GM19023 (cell line): ENCODE data around the gene COQ9.
"Not testable (repeated sequence)": the region's sequence is repeated elsewhere in the genome, so short reads cannot be mapped to it uniquely, and the experiment has no call there.

Source experiments
- ATAC-seq: cut with Tn5 transposase; IDR thresholded peaks from one replicate; pipeline ENCODE4 v1.9.1; 2021; ENCODE audit warnings: mild to moderate bottlenecking, moderate library complexity; ENCODE audit not compliant: unreplicated experiment

The COQ9 gene, protein sequence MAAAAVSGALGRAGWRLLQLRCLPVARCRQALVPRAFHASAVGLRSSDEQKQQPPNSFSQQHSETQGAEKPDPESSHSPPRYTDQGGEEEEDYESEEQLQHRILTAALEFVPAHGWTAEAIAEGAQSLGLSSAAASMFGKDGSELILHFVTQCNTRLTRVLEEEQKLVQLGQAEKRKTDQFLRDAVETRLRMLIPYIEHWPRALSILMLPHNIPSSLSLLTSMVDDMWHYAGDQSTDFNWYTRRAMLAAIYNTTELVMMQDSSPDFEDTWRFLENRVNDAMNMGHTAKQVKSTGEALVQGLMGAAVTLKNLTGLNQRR

DNA sequence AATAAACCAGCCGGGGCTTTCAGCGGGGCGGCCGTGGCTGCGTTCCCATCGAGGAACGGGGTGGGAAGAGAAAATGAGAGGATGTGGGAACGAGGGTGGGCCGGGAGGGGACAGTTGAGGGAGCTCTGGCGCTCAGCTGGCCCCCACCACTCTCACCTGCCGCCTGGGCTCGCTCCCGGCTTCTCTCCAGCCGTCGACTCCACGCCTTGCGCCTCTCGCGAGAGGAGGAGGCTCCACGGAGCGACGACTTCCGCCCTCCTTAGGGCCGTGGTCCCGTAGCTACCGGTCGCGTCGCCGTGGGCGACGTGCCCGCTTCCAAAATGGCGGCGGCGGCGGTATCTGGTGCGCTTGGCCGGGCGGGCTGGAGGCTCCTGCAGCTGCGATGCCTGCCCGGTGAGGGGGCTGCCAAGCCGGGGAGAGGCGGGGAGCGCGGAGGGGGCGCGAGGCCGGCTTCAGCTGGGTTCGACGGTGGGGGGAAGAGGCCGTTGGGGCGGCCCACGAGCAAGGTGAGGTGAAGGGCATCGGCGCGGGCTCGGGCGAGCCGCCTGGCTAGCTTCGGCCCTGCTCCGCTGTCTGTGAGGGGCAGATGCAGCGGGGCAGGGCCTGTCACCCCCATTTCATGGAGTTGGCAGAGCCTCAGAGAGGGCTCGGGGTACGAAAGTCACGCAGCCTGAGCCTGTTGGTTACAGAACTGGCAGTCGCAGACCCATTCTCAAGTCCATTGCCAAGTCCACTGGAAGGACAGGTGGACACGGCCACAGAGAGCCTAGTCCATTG lies at the start of gene COQ9, which contains the start of gene CIAPIN1:
Gene COQ9 (plus strand): TSS at position 294 of the 777 bp plus-strand sequence. CDS start 27 bp downstream, at position 321.
Gene CIAPIN1 (minus strand): TSS at position 200 of the 777 bp plus-strand sequence. CDS start 6,457 bp downstream, outside the sequence.
- ATAC-seq, result peak; percentile 99

DNA sequence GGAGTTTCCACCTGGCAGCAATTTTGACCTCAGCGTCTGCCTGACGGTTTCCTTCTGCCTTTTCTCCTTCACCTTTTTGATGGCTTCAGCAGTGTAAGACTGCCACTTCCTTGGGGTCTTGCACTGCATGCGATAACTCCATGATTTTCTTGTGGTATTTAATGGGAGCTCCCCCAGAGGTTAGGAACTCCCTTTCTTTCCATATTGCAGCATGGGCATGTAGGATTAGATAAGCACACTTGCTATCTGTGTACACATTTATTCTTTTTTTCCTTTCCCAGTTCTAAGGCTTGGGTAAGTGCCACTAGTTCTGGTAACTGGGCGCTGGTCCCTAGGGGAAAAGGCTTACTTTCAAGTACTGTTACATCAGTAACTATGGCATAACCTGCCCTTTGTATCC lies 49.8 kb upstream of the COQ9 start:
- ATAC-seq, result not testable (repeated sequence)

DNA sequence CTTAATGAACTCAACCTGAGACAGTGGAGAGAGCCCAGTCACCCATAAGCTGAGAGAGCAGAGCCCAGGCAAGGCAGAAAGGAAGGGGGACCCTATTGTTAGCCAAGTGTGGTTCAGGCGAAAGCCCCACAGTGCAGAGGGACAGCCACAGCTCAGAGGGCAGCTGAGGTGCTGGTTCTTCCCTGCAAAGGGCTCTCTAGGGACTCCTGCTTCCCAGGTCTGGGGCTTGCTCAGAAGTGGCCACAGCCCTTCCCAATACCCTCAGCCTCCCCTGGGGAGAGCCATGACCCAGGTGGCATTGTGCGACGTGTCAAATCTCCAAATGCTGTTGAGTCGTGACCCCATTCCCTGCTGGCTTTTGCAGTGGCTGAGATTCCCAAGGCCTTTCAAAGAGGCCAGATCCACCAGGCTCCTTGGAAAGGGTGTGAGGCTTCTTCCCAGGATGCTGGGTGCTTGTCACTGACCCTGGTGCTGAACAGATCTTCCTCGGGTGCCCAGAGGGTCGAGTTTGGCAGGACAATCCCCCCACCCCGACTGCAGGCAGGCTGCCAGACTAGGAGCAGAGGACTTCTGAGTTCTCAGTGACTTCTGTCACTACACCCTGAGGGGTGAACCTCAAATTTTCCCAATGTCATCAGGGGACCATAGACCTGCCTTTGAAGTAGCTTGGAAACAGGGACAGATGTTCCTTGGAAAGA lies 45.2 kb upstream of the COQ9 start:
- no peak for ATAC-seq

DNA sequence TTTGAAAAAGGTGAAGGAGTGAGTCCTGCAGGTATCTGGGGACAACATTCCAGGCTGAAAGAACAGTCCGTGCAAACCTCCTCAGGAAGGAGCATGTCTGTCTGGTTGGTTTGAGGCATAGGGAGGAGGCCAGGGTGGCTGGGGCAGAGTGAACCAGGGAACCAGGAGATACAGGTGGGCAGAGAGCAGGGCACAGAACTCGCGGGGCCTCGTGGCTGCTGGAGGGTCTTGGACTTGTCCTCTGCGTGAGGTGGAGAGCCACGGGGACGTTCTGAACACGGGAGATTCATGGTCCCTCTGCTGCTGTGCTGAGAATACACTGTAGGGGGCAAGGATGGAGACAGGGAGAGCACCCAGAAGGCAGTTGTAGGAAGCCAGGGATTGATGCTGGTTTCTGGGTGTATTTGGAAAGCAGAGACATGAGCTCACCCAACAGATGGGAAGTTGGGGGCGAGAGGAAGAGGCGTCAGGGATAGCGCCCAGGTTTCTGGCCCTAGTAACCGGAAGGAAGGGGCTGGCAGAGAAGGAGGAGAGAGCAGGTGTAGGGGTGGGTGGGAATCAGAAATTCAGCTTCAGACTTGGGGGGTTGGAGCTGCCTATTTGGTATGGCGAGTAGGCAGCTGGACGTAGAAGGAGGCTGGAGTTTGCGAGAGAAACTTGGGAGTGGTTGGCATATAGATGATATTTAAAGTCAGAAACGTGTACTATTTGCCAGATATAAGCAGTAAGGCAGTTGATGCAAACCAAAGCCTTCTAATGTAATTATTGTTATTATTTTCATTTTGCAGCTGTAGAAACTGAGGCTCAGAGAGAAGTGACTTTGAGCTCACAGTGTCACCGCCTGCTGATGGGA lies 43.1 kb upstream of the COQ9 start, which contains the start of gene CCL17:
Gene CCL17 (plus strand): TSS at position 803 of the 853 bp plus-strand sequence. CDS start 9,166 bp downstream, outside the sequence.
- no peak for ATAC-seq

DNA sequence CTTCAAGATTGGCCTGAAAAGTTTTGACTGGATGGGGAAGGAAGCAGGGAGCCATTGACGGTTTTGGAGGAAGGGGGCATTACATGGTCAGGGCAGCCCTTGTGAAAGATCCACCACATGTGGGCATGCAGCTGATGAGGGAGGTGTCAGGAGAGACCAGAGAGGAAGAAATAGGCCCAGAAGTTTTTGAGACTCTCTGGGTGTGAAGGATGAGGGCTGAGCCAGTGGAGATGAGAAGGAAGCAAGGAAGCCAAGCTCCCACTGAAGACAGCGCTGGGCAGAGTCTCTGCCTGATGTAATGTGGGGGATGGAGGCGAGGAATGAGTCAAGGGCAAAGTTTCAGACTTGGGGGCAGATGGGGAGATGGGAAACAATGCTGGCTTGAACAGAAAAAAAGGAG lies 42.2 kb upstream of the COQ9 start:
- ATAC-seq, result no peak

DNA sequence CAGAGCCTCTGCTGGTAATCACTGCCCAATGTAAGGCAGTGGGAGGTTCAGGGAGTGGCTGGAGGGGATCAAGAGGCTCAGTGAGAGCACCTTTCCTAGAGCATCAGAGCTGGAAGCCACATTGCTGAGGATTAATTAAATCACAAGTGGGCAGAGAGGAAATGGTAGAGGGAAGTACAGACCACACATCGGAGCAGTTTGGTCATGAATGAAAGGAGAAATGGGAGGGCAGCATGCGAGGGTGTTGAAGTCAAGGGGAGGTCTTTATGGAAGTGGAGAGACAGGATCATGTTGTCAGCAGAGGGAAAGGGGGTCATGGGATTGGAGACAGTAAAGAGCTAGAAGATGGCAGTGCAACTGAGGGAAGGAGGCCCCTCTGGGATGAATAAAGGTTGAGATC lies 40.4 kb upstream of the COQ9 start:
- no peak for ATAC-seq

DNA sequence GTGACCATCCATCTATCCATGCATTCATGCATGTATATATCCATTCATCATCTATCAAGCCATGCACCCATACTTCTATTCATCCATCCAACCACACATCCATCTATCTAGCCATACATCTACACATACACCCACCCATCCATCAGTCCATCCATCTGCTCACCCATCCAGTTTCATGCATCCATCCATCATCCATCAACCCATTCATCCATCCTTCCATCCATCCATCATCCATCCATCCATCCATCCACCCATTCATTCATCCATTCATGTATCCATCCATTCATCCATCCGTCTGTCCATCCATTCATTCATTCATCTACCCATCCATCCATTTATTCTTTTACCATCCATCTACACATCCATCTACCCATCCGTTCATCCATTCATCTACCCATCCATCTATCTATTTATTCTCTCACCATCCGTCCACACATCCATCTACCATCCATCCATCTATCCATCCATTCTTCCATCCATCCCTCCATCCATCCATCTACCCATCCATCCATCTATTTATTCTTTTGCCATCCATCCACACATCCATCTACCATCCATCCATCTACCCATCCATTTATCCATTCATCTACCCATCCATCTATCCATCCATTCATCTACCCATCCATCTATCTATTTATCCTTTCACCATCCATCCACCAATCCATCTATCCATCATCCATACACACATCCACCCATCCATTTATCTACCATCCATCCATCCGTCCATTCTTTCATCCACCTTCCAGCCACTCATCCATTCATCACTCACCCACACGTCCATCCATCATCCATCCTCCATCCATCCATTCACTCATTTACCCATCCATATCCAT lies 39.5 kb upstream of the COQ9 start:
- ATAC-seq, result no peak

DNA sequence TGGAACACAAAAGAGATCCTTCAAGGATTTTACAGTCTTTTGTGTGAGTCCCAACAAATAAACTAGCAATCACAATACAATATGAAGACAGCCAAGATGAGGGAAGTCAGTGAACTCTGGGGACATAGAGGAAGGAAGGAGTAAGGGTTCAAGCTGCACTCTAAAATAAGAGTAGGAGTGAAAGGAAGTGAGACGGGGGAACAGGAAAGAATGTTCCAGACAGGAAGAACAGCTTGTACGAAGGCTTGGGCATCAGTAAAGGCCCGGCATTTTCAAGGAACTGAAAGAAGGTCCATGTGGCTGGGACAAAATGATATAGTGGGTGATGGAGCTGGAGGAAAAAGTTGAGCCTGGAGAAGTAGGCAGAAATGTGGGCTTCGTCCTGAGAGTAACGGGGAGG lies 38.2 kb upstream of the COQ9 start:
- ATAC-seq, result no peak

DNA sequence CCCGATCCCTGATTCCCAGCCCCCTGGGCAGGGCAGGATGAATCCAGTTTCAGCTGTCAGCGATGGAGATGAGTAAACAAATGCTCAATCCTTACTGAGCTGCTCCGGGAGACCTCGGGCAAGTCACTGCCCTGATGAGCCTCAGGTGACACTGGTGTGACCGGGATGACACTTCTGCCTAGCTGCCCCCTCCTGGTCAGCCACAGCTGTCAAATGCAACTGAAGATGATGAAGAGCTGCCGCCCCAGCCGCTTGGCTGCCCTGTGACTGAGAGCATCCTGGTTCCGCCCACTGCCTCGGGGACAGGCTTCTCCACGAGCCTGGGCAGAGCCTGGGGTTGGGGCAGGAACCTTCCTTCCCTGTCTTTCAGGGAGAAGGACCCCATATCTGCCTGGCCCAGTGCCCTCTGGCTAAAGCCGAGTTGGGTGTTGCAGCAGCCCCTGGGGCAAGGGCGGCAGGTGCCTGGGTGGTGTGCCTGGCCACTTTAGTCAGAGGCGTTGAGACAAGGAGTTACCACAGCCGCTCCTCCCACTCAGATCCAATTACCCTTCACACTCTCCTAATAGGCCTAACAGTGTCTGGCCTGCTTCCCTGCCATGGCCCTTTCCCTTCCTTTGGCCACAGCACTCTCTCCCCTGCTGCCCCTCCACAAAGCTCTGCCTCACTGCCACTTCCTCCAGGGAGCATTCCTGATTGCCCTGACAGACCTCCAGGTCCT lies 37.2 kb upstream of the COQ9 start:
- ATAC-seq, result no peak

DNA sequence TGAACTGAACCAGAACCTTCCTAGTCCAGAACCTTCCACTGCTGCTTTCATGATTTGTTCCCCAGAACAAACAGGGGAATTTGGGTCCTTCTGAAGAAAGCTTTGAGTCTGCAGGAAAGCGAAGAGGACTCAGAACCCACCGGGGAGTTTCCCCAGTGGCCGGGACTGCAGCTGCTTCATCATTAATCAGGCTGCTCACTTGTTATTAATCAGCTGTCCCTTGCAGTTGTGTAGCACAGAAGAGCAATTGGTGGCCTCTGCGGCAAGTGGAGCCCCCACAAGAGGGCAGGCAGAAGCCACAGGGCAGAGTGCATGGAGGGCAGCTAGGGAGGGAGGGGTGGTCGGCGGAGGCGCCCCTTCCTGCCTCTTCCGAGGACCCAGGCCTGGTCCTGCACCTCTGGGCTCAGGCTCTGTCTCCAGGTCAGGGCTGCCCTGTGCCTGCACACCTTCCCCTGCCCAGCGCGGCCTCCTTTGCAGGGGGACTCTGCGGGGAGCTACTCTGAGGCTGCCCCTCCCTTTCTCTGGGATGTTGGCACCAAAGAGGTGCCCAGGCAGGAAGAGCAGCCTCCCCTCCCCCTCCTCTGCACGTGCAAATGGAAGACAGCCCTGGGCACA lies 35.8 kb upstream of the COQ9 start:
- ATAC-seq, result no peak

DNA sequence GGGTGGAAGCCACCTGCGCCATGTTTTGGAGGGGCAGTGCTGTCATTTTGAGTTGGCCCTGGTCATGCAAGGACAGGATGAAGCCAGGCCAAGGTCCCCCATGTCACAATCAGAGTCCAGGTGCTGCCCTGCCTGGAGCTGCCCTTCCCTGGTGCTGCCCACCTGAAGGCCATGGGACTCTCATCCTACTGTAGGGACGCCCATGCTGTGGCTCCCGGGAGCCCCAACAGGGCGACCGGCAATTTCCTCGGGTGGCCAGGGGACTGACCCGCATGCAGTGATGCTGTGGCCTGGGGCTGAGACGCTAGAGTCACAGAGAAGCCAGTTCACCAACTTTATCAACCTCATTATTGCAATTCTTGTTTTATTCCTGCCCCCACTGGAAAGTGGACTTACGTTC lies 34.7 kb upstream of the COQ9 start:
- no peak for ATAC-seq

DNA sequence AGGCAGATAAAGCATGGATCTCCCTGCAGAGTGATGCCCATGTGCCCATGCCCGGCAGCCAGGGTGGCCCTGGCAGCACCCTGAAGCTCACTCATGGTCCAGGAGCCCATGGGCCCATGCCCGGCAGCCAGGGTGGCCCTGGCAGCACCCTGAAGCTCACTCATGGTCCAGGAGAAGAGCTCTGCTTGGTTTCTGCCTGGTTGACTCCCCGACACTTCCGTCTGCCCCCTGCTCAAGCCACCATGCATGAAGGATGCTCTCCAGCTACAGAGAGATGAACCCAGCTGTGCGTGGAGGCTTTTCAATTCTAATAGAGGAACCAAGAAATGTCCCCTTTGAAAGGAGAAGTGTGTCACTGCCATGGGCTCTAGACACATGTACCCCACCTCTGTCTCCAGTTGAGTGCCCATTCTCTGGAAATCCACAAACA lies 34.0 kb upstream of the COQ9 start:
- peak; percentile 55 for ATAC-seq

DNA sequence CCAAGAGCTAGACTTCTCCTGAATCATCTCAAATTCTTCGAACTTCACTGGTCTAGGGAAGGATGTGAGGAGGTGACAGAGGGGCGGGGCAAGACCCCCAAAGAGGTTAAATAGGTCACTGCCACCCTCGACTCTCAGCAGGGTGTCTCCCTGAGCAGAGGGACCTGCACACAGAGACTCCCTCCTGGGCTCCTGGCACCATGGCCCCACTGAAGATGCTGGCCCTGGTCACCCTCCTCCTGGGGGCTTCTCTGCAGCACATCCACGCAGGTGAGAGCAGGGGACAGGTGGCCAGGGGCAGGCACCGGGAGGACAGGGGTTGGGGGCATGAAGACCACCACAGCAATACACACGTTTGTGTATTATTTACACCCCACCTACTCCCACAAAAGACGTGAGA lies 33.5 kb upstream of the COQ9 start:
- no peak for ATAC-seq

DNA sequence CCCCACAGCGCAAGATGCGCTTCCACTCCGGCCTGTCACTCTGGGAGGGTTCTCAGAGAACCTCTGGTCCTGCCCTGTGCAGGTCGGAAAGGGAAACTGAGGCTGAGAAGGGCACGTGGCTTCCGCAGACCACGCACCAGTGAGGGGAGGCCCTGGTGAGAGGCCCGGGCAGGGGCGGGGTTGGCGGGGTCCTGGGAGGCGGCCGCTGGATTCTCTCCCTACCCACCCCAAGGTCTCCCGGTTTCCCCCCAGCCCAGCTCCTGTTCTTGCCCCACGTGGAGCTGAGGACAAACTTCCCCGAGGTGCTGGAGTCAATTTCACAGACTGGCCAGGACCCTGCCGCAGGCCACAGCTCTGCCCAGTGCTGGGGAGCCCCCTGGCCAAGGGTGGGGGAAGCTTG lies 31.2 kb upstream of the COQ9 start:
- no peak for ATAC-seq

DNA sequence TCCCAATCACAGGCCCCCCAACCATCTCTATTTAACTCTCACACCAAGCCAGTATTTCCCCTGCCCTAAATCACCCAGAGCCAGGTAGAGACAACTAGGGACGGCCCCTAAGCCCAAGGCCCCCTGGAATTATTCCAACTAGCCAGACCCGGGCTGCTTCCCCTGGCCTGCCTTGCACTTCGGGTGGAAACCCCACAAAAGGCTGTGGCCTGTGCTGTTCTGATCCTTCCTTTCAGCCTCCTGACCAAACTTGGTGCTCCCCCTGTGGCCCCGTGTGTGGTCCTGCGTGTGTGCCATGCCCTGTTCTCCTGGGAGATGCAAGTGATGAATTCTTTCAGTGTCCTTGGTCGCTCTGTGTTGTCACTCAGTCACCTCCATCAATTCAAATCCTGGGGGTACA lies 27.8 kb upstream of the COQ9 start:
- ATAC-seq, result no peak

DNA sequence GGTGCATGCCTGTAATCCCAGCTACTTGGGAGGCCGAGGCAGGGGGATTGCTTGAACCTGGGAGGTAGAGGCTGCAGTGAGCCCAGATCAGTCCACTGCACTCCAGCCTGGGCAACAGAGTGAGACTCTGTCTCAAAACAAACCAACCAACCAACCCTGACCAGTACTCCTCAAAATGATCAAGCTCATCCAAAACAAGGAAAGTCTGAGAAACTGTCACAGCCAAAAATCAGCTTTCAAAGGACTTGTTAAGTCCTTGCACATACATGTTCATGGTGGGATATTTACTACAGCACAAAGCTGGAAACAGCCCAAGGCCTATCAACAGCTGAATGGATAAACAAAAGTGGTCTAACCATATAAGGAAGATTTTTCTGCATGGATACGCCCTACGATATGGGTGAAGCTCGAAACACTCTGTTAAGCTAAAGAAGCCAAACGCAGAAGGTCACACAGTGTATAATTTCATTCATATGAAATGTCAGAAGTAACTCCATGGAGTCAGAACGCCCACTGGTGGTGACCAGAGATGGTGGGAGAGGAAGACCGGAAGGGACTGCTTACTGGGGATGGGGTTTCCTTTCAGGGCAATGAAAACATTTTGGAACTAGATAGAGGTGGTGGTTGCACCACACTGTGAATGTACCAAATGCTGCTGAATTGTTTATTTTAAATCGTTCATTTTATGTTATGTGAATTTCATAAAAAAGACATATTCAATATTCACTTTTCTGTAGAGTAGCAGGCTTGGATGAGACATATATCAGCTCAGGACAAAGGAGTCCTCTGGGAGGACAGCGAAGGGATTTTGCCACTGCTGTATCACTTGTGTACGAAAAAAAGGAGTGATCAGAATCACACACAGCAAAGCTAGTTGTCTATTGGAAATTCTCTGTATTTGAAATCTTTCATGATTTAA lies 25.0 kb upstream of the COQ9 start:
- no peak for ATAC-seq

DNA sequence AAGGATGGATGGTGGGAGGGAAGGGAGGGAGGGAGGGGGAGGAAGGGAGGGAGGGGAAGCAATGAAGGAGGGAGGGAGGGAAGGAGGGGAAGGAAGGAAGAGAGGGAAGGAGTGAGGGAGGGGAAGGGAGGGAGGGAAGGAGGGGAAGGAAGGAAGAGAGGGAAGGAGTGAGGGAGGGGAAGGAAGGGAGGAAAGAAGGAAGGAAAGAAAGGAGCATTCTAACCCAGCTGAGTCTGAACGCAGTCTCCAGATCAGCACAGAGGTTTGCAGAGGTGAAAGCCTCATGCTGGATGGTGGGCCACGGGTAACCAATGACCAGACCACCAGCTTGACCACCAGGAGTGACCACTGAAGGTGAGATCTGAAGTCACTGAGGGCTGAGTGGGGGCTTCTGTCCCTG lies 24.1 kb upstream of the COQ9 start:
- ATAC-seq, result no peak

DNA sequence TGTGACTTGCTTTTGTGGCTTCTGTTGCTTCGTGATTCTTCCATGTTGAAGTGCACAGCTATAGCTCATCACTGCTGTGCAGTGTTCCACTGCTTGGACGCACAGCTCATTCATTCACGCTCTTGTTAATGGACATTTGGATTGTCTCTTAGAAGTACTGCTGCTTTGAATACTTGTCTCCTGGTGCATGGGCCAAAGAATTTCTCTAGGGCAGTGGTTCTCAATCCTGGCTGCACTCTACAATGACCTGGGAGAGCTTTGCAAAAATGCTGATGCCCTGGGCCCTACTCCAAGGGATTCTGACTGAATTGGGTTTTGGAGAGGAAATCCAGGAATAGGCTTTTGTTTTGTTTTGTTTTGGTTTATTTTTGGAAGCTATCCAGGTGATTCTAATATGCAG lies 22.7 kb upstream of the COQ9 start:
- no peak for ATAC-seq
